Measurements from ENCODE around the gene PAX8.
A peak's percentile ranks its signal among the peaks of the same experiment; 100 is the strongest.

Gene PAX8

GRCh38 chr2:113263546-113263945, 15.2 kb downstream of the PAX8 start:
- no peak for ATAC-seq

- no peak for ATAC-seq
Measured at GRCh38 chr2:113260991-113261390, 17.7 kb downstream of the PAX8 start.

GRCh38 chr2:113258471-113259147, 20.1 kb downstream of the PAX8 start:
- ATAC-seq = no peak

GRCh38 chr2:113257516-113258264, 21.0 kb downstream of the PAX8 start:
- ATAC-seq = no peak

GRCh38 chr2:113255140-113256070, 23.3 kb downstream of the PAX8 start:
- no peak for ATAC-seq

GRCh38 chr2:113253453-113253852, 25.3 kb downstream of the PAX8 start:
- no peak for ATAC-seq

GRCh38 chr2:113252047-113252590, 26.6 kb downstream of the PAX8 start:
- no peak for ATAC-seq

GRCh38 chr2:113251118-113251517, 27.6 kb downstream of the PAX8 start:
- ATAC-seq = peak in 1 of 2 donors; percentile 27

- peak; percentile 63 to 68 for ATAC-seq
Measured at GRCh38 chr2:113248997-113249770, 29.5 kb downstream of the PAX8 start.

- no peak for ATAC-seq
Measured at GRCh38 chr2:113246606-113247005, 32.1 kb downstream of the PAX8 start.

- no peak for ATAC-seq
Measured at GRCh38 chr2:113245276-113245711, 33.4 kb downstream of the PAX8 start.

GRCh38 chr2:113242327-113242726, 36.4 kb downstream of the PAX8 start:
- no peak for ATAC-seq

GRCh38 chr2:113240915-113241911, 37.5 kb downstream of the PAX8 start:
- ATAC-seq = peak; percentile 95

- ATAC-seq = peak; percentile 37 to 44
Measured at GRCh38 chr2:113240150-113240914, 38.4 kb downstream of the PAX8 start.

GRCh38 chr2:113238871-113239839, 39.6 kb downstream of the PAX8 start:
- no peak for ATAC-seq

GRCh38 chr2:113237604-113238160, 41.0 kb downstream of the PAX8 start:
- ATAC-seq = no peak

GRCh38 chr2:113236367-113237159, 42.2 kb downstream of the PAX8 start:
- no peak for ATAC-seq
